Endothelial cell (in vitro differentiated cells): ENCODE results near the gene COL15A1. TPM values are rescaled to one million over a fixed set of nuclear protein-coding genes. Genes with fewer than 3 reads are reported as not detected.

Experiments
- DNase-seq: peaks from one replicate; pipeline ENCODE4 v3.0.0; 2021; ENCODE audit warnings: low spot score
- H3K27ac Mint-ChIP-seq: one replicate; pipeline ENCODE4 v1.8.0; 2021; ENCODE audit warnings: mixed read lengths, inconsistent platforms; ENCODE audit not compliant: unreplicated experiment
- H3K27me3 Mint-ChIP-seq: one replicate; pipeline ENCODE4 v1.8.0; 2021; ENCODE audit warnings: mild to moderate bottlenecking, moderate library complexity, mixed read lengths, inconsistent platforms; ENCODE audit not compliant: unreplicated experiment
- H3K36me3 Mint-ChIP-seq: one replicate; pipeline ENCODE4 v1.8.0; 2021; ENCODE audit warnings: mild to moderate bottlenecking, low read depth, mixed read lengths, inconsistent platforms; ENCODE audit not compliant: unreplicated experiment
- H3K4me1 Mint-ChIP-seq: one replicate; pipeline ENCODE4 v1.8.0; 2021; ENCODE audit warnings: mild to moderate bottlenecking, mixed read lengths, inconsistent platforms; ENCODE audit not compliant: unreplicated experiment
- H3K4me3 Mint-ChIP-seq: one replicate; pipeline ENCODE4 v1.8.0; 2021; ENCODE audit warnings: mild to moderate bottlenecking, mixed read lengths, inconsistent platforms; ENCODE audit not compliant: unreplicated experiment
- H3K9me3 Mint-ChIP-seq: one replicate; pipeline ENCODE4 v1.8.0; 2021; ENCODE audit warnings: mixed read lengths, inconsistent platforms; ENCODE audit not compliant: unreplicated experiment
- total RNA-seq: library from RNA; stranded (reverse); fragmentation: NEBNext Ultra II Directional; extraction: Animal tissue kit (Norgen Biotek cat#: 25700); gene quantifications from one replicate; pipeline ENCODE4 v1.2.1, GENCODE V29; 2021; ENCODE audit not compliant: unreplicated experiment
- TF ChIP-seq, protein P1 (sequence below): fragments of 200-600 bp; sonication (generic); IDR thresholded peaks from one replicate; pipeline ENCODE4 v1.5.0; 2021; ENCODE audit warnings: antibody characterized with exemption; ENCODE audit not compliant: unreplicated experiment

COL15A1 gene
- total RNA-seq, 1 donor from 2014 or later = 24.0 TPM

DNA sequence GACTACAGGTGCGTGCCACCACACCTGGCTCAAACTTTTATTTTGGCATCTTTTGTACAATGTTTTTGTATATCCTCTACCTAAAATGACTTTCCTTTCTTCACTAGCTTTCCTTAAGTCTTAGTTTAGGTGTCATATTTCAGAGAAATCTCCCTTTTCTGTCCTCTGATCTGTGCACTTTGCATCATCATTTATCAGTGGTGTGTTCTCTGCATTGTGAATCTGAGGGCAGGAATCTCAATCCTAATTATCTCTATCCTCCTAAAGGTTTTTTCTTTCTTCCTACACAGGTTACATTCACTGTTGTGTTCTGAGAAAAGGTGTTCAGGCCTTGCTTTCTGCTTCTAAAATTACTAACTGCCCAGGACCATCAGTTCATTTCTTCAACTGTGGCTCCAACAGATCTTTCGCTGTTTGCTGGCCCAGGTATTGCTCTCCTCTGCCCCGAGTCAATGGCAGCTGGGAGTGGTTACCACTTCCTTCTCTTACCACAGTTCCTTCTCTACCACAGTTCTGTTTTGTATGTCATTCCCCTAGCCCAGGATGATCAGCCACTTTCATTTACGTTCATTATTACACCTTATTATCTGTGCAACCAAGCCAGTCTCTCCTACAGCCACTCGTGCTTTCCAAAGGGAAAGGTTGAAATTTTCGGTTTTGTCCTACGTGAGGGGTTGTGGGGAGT is 175.2 kb downstream of the COL15A1 start:
- TF ChIP-seq, protein P1, sequence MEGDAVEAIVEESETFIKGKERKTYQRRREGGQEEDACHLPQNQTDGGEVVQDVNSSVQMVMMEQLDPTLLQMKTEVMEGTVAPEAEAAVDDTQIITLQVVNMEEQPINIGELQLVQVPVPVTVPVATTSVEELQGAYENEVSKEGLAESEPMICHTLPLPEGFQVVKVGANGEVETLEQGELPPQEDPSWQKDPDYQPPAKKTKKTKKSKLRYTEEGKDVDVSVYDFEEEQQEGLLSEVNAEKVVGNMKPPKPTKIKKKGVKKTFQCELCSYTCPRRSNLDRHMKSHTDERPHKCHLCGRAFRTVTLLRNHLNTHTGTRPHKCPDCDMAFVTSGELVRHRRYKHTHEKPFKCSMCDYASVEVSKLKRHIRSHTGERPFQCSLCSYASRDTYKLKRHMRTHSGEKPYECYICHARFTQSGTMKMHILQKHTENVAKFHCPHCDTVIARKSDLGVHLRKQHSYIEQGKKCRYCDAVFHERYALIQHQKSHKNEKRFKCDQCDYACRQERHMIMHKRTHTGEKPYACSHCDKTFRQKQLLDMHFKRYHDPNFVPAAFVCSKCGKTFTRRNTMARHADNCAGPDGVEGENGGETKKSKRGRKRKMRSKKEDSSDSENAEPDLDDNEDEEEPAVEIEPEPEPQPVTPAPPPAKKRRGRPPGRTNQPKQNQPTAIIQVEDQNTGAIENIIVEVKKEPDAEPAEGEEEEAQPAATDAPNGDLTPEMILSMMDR = no peak
- Mint-ChIP-seq H3K9me3 (no peaks in the 10 kb centered on the region), H3K36me3 (no peaks in the 10 kb centered on the region), H3K4me3 (no peak overlapping the region), H3K27ac (no peak overlapping the region), H3K4me1 (peaks cover 43% of the 10 kb centered on the region), H3K27me3 (no peaks in the 10 kb centered on the region)
- DNase-seq = no peak

DNA sequence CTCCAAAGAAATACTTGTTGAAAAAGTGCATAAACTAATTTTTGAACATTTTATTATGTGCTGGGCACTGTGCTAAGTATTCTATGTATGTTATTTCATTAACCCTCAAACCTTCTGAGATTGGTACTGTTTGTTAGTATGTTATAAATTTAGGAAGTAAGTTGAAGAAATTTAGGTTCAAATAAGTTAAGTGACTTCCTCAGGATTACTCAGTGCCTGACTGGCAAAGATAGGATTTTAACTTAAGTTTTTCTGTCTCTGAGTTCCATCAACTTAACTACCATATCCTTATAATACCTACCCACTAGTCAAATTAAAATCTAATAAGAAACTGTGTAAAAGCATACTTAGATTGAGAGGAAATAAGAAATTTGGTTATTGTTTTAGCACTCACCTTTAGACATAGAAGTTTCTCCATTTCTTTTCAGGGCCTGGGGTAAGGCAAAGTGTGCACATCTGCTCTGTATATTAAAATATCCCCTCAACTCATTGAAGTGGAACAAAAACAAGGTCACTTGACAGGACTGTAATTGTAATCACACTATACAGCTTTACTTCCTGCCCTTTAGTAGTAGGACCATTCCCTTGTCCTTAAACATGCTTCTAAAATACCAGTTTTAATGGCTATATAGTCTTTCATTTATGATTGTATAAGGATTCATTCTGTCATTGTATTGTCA is 176.4 kb downstream of the COL15A1 start:
- H3K27me3 Mint-ChIP-seq = no peaks in the 10 kb centered on the region
- no peaks in the 10 kb centered on the region for H3K36me3 Mint-ChIP-seq
- no peak overlapping the region for H3K27ac Mint-ChIP-seq
- DNase-seq = no peak
- TF ChIP-seq, protein P1 = no peak
- H3K4me1 Mint-ChIP-seq = peaks cover 38% of the 10 kb centered on the region
- H3K9me3 Mint-ChIP-seq = no peaks in the 10 kb centered on the region
- H3K4me3 Mint-ChIP-seq = no peak overlapping the region

Other genes with a start within 250 kb of the COL15A1 start
- gene GABBR2, start 235.0 kb upstream of the COL15A1 start, total RNA-seq = 0.46 TPM
- 17.2 TPM for gene ANKS6, start 147.4 kb upstream of the COL15A1 start, total RNA-seq
- gene GALNT12, start 136.2 kb upstream of the COL15A1 start, total RNA-seq = 1.7 TPM
- gene TGFBR1, start 161.2 kb downstream of the COL15A1 start, total RNA-seq = 206 TPM